HEK293 (cell line): Measurements from ENCODE around the gene WRNIP1.

ENCODE experiments used
- CTCF ChIA-PET: fragments of 350-600 bp; formaldehyde crosslinking; extraction: SDS; loops from one replicate; lab custom pipeline; 2021; ENCODE audit warnings: antibody characterized with exemption; lab: Yijun Ruan, JAX
- POLR2A ChIA-PET: fragments of 300-600 bp; formaldehyde crosslinking; extraction: SDS; loops from one replicate; lab custom pipeline; 2020; ENCODE audit warnings: antibody characterized with exemption, inconsistent platforms; lab: Yijun Ruan, JAX
- H3K27ac ChIP-seq: fragments of 200-500 bp; sonication (Bioruptor generic); 2 replicates; pipeline ENCODE4 v1.5.1; 2014; ENCODE audit warnings: low read depth, low read length, control low read depth, inconsistent platforms; ENCODE audit errors: extremely low read depth
- H3K36me3 ChIP-seq, 2 experiments: fragments of 200-500 bp in 1 of 2; sonication (Bioruptor generic) in 1 of 2; 1 replicate in 1 of 2; 2 replicates in 1 of 2; pipeline ENCODE4 v1.5.1; 2014 to 2017; ENCODE audit warnings: inconsistent platforms in 2 of 2, low read length in 2 of 2; ENCODE audit not compliant: control insufficient read depth in 2 of 2, insufficient read depth in 1 of 2
- H3K4me1 ChIP-seq: fragments of 200-500 bp; sonication (Bioruptor generic); 2 replicates; pipeline ENCODE4 v1.5.1; 2014; ENCODE audit warnings: mild to moderate bottlenecking, low read length, inconsistent platforms; ENCODE audit not compliant: control insufficient read depth, insufficient read depth
- H3K4me3 ChIP-seq: 2 replicates; pipeline ENCODE4 v1.5.1; 2011; ENCODE audit warnings: low read depth, mild to moderate bottlenecking, control low read depth, low read length, moderate library complexity
- H3K9me3 ChIP-seq: fragments of 200-500 bp; sonication (Bioruptor generic); 2 replicates; pipeline ENCODE4 v1.5.1; 2014; ENCODE audit warnings: low read depth, low read length, inconsistent platforms; ENCODE audit not compliant: control insufficient read depth, insufficient read depth
- EGR2 ChIP-seq: fragments of 450-650 bp; formaldehyde crosslinking; IDR thresholded peaks from 2 replicates; pipeline ENCODE4 v1.5.1; 2016; ENCODE audit warnings: low read depth, missing biosample characterization, missing genetic modification characterization
- ELK4 ChIP-seq: IDR thresholded peaks from 2 replicates; pipeline ENCODE4 v1.6.1; 2011; ENCODE audit warnings: mild to moderate bottlenecking, low read depth, low read length, borderline replicate concordance
- HIC1 ChIP-seq: fragments of 450-650 bp; formaldehyde crosslinking; IDR thresholded peaks from 2 replicates; pipeline ENCODE4 v1.5.1; 2016; ENCODE audit warnings: missing biosample characterization, missing genetic modification characterization
- INSM2 ChIP-seq: fragments of 450-650 bp; formaldehyde crosslinking; IDR thresholded peaks from 2 replicates; pipeline ENCODE4 v1.5.1; 2016; ENCODE audit warnings: missing biosample characterization, missing genetic modification characterization
- PBX3 ChIP-seq: sonication (generic); formaldehyde crosslinking; IDR thresholded peaks from 2 replicates; pipeline ENCODE4 v1.8.1; 2022; ENCODE audit warnings: mild to moderate bottlenecking, moderate library complexity, missing genetic modification reagents
- REPIN1 ChIP-seq: fragments of 450-650 bp; formaldehyde crosslinking; IDR thresholded peaks from 2 replicates; pipeline ENCODE4 v1.5.1; 2017; ENCODE audit warnings: missing biosample characterization, missing genetic modification characterization, low read depth
- SCRT2 ChIP-seq: fragments of 450-650 bp; formaldehyde crosslinking; IDR thresholded peaks from 2 replicates; pipeline ENCODE4 v1.5.1; 2016; ENCODE audit warnings: missing biosample characterization, missing genetic modification characterization
- ZBTB6 ChIP-seq: fragments of 450-650 bp; formaldehyde crosslinking; IDR thresholded peaks from 2 replicates; pipeline ENCODE4 v1.5.1; 2017; ENCODE audit warnings: missing biosample characterization, missing genetic modification characterization
- ZBTB8A ChIP-seq: fragments of 450-650 bp; formaldehyde crosslinking; IDR thresholded peaks from 2 replicates; pipeline ENCODE4 v1.5.1; 2016; ENCODE audit warnings: missing biosample characterization, missing genetic modification characterization
- ZFHX2 ChIP-seq: fragments of 450-650 bp; formaldehyde crosslinking; conservative IDR thresholded peaks from 2 replicates; pipeline ENCODE4 v1.5.1; 2016; ENCODE audit warnings: missing biosample characterization, missing genetic modification characterization
- ZFP41 ChIP-seq: fragments of 450-650 bp; formaldehyde crosslinking; IDR thresholded peaks from 2 replicates; pipeline ENCODE4 v1.5.1; 2016; ENCODE audit warnings: missing biosample characterization, missing genetic modification characterization, borderline replicate concordance
- ZFP69B ChIP-seq: fragments of 450-650 bp; formaldehyde crosslinking; IDR thresholded peaks from 2 replicates; pipeline ENCODE4 v1.5.1; 2016; ENCODE audit warnings: missing biosample characterization, missing genetic modification characterization
- ZIC2 ChIP-seq: fragments of 450-650 bp; formaldehyde crosslinking; IDR thresholded peaks from 2 replicates; pipeline ENCODE4 v1.5.1; 2016; ENCODE audit warnings: missing biosample characterization, missing genetic modification characterization
- ZNF280C ChIP-seq: fragments of 450-650 bp; formaldehyde crosslinking; IDR thresholded peaks from 2 replicates; pipeline ENCODE4 v1.5.1; 2016; ENCODE audit warnings: missing biosample characterization, missing genetic modification characterization
- ZNF600 ChIP-seq: fragments of 450-650 bp; formaldehyde crosslinking; IDR thresholded peaks from 2 replicates; pipeline ENCODE4 v1.5.1; 2016; ENCODE audit warnings: missing biosample characterization, missing genetic modification characterization
- ZNF621 ChIP-seq: fragments of 450-650 bp; formaldehyde crosslinking; IDR thresholded peaks from 2 replicates; pipeline ENCODE4 v1.5.1; 2017; ENCODE audit warnings: missing biosample characterization, missing genetic modification characterization
- ZNF768 ChIP-seq: fragments of 450-650 bp; formaldehyde crosslinking; IDR thresholded peaks from 2 replicates; pipeline ENCODE4 v1.5.1; 2018; ENCODE audit warnings: missing biosample characterization, mild to moderate bottlenecking, missing genetic modification characterization

WRNIP1 gene

GRCh38 chr6:2791450-2791974 lies 26.3 kb downstream of the WRNIP1 start (continued):
- no peak for TF ChIP-seq ZBTB6 (tag by site-specific recombination)
- TF ChIP-seq, all 188 proteins: peak for 6

GRCh38 chr6:2792330-2793110 lies 27.3 kb downstream of the WRNIP1 start:
- Histone ChIP-seq H3K36me3 (peaks cover 0 to 5% of the 10 kb centered on the region in 2 experiments; a peak in 1 of 3 replicates), H3K27ac (no peak overlapping the region), H3K4me1 (no peaks in the 10 kb centered on the region), H3K9me3 (no peaks in the 10 kb centered on the region), H3K4me3 (no peak overlapping the region)
- TF ChIP-seq ZNF768 (tag by site-specific recombination) (no peak), ELK4 (no peak), ZFP69B (tag by site-specific recombination) (no peak), ZNF621 (tag by site-specific recombination) (no peak), ZFP41 (tag by site-specific recombination) (no peak), REPIN1 (tag by site-specific recombination) (no peak), ZNF280C (tag by site-specific recombination) (no peak), ZNF600 (tag by site-specific recombination) (no peak), SCRT2 (tag by site-specific recombination) (no peak), PBX3 (no peak), ZBTB8A (tag by site-specific recombination) (no peak), INSM2 (no peak)
- ChIA-PET CTCF (interaction anchor here (0.5 to 5.1 kb wide), 23 partner anchors 8 to 205 kb away, joined by 3 to 118 read pairs (median 8); partner anchors contain the start of genes MYLK4 and SERPINB1), POLR2A (no interaction called here)

GRCh38 chr6:2793534-2794151 lies 28.4 kb downstream of the WRNIP1 start:
- POLR2A ChIA-PET: no interaction called here
- TF ChIP-seq HIC1 (tag by site-specific recombination) (no peak), ZIC2 (peak; percentile 25; the same call in 1 of the 2 replicates), ZFHX2 (tag by site-specific recombination) (peak; percentile 49; the same call in 1 of the 2 replicates), EGR2 (tag by site-specific recombination) (0 out of 2 replicates have a peak, but pooled peaks have one; percentile 31)
- Histone ChIP-seq H3K27ac (no peak overlapping the region), H3K9me3 (no peaks in the 10 kb centered on the region), H3K4me1 (no peaks in the 10 kb centered on the region), H3K36me3 (no peaks in the 10 kb centered on the region), H3K4me3 (no peak overlapping the region)
- CTCF ChIA-PET: interaction anchor here (0.6 to 2.0 kb wide), 9 partner anchors 13 to 196 kb away, joined by 3 to 6 read pairs (median 3); no protein-coding TSS in a partner anchor
